Activated naive CD4-positive, alpha-beta T cell treated with anti-CD3 and anti-CD28 coated beads, Interleukin-2, amount 50 U/mL, for 24 hours (primary cell): ENCODE results near the gene LGALS1.
A peak's percentile ranks its signal among the peaks of the same experiment; 100 is the strongest.

ENCODE experiments used
- H3K27ac Mint-ChIP-seq: one replicate; pipeline ENCODE4 v1.8.0; 2021; ENCODE audit warnings: mild to moderate bottlenecking, mixed read lengths
- H3K27me3 Mint-ChIP-seq: one replicate; pipeline ENCODE4 v1.8.0; 2021; ENCODE audit warnings: mixed read lengths
- H3K36me3 Mint-ChIP-seq: one replicate; pipeline ENCODE4 v1.8.0; 2021; ENCODE audit warnings: mixed read lengths
- H3K4me1 Mint-ChIP-seq: one replicate; pipeline ENCODE4 v1.8.0; 2021; ENCODE audit warnings: mixed read lengths
- H3K4me3 Mint-ChIP-seq: one replicate; pipeline ENCODE4 v1.8.0; 2021; ENCODE audit warnings: mild to moderate bottlenecking, mixed read lengths
- H3K9me3 Mint-ChIP-seq: one replicate; pipeline ENCODE4 v1.8.0; 2021; ENCODE audit warnings: mixed read lengths

The LGALS1 gene

DNA sequence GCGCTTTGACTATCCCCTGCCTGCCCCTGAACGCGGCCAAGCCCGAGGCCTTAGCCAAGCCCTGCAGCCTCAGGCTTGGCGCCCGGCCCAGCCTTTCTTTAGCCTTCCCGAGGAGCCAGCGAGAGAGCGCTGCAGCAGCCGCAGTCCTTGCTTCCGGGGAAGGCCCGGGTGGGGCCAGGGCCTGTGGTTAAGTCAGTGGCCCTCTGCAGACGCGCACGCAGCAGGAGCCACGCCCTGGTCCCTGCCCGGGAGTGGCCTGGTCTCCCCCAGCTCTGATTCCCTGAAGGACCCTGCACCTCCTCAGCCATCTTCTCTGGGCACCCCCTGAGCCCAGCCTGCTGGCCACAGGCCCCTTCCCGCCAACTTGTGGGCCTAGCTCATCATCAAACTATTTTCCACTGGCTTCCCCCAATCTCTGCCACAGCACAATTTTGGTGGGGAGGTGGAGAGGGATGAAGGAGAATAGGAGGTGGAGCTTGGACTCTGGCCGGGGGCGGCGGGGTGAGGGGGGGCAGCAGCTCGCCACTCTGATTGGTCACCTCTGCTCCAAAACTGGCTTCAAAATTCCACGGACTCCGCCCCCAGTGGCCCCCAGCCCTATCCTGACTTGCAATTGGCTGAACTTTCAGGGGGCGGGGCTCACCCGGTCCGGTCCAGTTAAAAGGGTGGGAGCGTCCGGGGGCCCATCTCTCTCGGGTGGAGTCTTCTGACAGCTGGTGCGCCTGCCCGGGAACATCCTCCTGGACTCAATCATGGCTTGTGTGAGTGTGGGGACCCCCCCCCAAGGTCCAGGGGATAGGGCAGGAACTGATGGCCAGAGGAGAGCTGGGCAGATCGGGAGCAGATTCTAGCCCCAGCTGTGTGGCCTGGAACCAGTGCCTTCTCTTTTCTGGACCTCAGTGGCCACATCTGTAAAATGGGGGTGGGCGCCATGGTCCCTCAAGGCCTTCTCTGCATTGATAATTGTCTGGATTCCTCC lies at the start of gene LGALS1:
LGALS1 (plus strand) TSS at position 686 of the 979 bp plus-strand sequence; CDS start at position 753, 67 bp downstream.
- Mint-ChIP-seq H3K9me3 (no peaks in the 10 kb centered on the region), H3K36me3 (no peaks in the 10 kb centered on the region), H3K27ac (peak within 1 kb of the TSS; percentile 96), H3K4me1 (peaks cover 61% of the 10 kb centered on the region), H3K4me3 (peak within 1 kb of the TSS; percentile 91), H3K27me3 (no peaks in the 10 kb centered on the region)

DNA sequence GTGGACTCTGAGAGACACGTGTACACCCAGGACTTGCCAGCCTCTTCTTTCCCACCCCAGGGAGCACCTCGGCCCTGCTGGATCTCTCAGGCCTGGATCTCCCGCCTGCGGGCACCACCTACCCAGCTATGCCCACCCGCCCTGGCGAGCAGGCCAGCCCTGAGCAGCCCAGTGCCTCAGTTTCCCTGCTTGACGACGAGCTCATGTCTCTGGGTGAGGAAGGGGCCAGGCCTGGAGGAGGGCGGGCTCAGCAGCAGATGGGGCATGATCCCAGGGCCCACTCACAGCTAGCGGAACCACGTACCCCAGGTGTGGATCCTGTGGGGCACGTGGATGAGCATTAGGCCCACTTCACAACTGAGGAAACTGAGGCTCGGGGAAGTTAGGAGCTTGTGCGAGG lies 49.7 kb upstream of the LGALS1 start:
- Mint-ChIP-seq H3K4me3 (no peak overlapping the region), H3K27ac (peak overlapping the region; percentile 41), H3K36me3 (peaks cover 6% of the 10 kb centered on the region), H3K27me3 (no peaks in the 10 kb centered on the region), H3K9me3 (no peaks in the 10 kb centered on the region), H3K4me1 (peaks cover 56% of the 10 kb centered on the region)

DNA sequence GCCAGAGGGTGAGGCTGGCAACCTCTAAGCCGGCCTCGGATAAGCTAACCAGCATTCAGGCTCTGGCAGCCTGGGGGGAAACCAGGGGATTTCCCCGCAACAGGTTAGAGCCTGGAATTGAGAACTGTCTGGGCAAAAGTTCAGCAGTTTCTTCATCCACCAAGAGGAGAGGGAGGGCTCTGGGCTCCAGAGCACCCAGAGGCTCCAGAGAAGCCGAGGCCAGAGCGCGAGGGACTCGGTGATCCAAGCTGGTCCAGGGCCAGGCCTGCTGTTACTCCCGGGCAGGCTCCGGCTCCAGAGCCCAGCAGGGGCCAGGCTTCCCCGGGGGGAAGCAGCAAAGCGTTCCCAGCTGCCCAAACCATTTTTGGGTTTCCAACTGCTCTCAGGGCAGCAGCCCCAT lies 49.3 kb upstream of the LGALS1 start:
- peaks cover 6% of the 10 kb centered on the region for H3K36me3 Mint-ChIP-seq
- peaks cover 56% of the 10 kb centered on the region for H3K4me1 Mint-ChIP-seq
- peak overlapping the region; percentile 41 for H3K27ac Mint-ChIP-seq
- no peaks in the 10 kb centered on the region for H3K9me3 Mint-ChIP-seq
- no peak overlapping the region for H3K4me3 Mint-ChIP-seq
- H3K27me3 Mint-ChIP-seq: no peaks in the 10 kb centered on the region

DNA sequence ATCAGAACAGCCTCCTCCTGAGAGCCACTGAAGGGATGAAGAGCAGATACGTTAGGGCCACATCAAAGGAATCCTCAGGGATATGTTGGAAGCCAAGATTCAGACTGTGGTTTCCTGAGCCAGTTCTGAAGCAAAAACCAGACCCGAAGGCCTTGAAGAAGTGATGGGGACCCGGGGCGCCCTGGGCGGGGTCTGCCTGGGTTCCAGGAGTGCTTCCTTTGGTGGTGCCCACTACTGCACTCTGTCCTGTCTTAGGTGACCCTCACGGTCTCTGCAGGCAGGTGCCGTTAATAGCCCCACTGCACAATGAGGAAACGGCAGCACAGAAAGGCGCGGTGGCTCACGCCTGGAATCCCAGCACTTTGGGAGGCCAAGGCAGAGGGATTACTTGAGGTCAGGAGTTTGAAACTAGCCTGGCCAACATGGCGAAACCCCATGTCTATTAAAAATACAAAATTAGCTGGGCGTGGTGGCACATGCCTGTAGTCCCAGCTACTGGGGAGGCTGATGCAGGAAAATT lies 48.8 kb upstream of the LGALS1 start:
- Mint-ChIP-seq H3K36me3 (peaks cover 6% of the 10 kb centered on the region), H3K4me3 (peak overlapping the region; percentile 77), H3K27me3 (no peaks in the 10 kb centered on the region), H3K4me1 (peaks cover 56% of the 10 kb centered on the region), H3K9me3 (no peaks in the 10 kb centered on the region), H3K27ac (peak overlapping the region; percentile 94)

DNA sequence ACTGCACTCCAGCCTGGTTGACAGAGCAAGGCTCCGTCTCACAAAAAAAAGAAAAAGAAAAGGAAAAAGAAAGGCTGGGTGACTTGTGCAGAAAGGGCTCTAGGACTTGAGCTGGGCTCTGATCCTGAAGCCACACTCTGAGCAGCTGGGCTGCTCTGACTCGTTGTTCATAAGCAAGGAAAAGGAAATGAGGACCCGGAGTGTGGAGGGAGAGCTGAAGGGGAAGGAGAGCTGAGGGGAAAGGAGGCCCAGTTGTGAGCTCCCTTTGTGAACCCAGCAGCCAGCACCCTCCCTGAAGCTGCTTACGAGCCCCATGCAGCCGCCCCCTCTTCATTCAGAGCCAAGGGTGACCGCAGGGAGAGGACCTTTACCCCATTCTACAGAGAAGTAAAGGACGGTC lies 48.3 kb upstream of the LGALS1 start:
- Mint-ChIP-seq H3K4me1 (peaks cover 56% of the 10 kb centered on the region), H3K4me3 (peak overlapping the region; percentile 77), H3K27ac (peak overlapping the region; percentile 94), H3K27me3 (no peaks in the 10 kb centered on the region), H3K9me3 (no peaks in the 10 kb centered on the region), H3K36me3 (peaks cover 6% of the 10 kb centered on the region)

DNA sequence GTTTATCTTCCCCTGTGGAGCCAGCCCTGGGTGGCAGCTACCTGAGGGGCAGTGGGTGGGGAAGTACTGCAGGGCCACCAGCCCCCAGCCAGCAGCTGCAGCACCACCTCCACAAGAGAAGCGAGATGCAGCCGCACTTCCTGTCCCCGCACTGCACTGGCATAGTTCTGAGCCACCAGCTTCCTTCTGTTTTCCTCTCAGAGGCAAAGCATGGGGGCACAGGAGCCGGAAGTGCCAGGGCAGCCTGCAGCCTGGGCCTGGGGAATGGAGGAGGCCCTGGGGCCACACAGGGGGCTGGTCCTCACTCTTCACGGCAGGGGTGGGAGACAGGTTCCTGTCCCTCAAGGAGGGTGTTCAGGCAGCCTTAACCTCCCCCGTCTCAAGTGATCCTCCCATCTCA lies 47.9 kb upstream of the LGALS1 start:
- peak overlapping the region; percentile 94 for H3K27ac Mint-ChIP-seq
- no peaks in the 10 kb centered on the region for H3K9me3 Mint-ChIP-seq
- peaks cover 56% of the 10 kb centered on the region for H3K4me1 Mint-ChIP-seq
- peaks cover 6% of the 10 kb centered on the region for H3K36me3 Mint-ChIP-seq
- H3K4me3 Mint-ChIP-seq: peak overlapping the region; percentile 77
- H3K27me3 Mint-ChIP-seq: no peaks in the 10 kb centered on the region

DNA sequence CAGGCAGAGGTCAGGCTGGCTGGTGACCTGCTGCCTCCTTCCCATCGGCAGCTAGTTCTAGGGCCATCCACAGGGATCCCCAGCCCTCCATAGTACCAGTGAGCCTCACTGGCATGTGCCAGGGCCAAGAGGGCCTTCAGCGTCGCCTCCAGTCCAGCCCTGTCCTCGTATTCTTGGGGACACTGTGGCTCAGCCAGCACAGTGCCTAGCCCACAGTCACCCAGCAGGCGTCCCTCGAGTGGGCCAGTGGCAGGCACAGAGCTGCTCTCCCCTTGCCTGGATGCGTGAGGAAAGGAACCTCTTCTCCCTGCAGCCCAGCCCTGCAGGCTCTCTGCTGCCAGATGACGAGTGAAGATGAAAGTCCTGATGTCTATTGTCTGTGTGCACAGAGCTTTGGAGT lies 46.6 kb upstream of the LGALS1 start:
- no peak overlapping the region for H3K4me3 Mint-ChIP-seq
- peak overlapping the region; percentile 86 for H3K27ac Mint-ChIP-seq

DNA sequence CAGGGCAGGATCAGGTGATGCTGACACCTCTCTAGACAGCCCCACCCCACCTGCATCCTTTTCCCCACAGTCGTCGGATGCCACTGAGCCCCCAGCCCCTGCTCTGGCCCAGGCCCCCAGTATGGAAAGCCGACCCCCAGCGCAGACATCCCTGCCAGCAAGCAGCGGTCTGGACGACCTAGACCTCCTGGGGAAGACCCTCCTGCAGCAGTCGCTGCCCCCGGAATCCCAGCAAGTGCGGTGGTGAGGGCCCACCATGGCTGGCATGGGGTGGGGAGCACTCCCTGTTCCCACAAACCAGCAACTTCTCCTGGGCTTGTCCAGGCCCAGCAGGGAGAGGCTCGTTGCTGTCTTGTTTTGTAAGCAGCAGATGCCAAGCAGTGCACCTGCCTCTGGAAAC lies 45.5 kb upstream of the LGALS1 start:
- Mint-ChIP-seq H3K36me3 (peaks cover 3% of the 10 kb centered on the region), H3K9me3 (no peaks in the 10 kb centered on the region), H3K4me1 (peaks cover 57% of the 10 kb centered on the region), H3K27me3 (no peaks in the 10 kb centered on the region), H3K27ac (no peak overlapping the region), H3K4me3 (no peak overlapping the region)

More for the DNA sequence above, 46.6 kb upstream of the LGALS1 start:
- Mint-ChIP-seq H3K4me1 (peaks cover 57% of the 10 kb centered on the region), H3K27me3 (no peaks in the 10 kb centered on the region), H3K9me3 (no peaks in the 10 kb centered on the region), H3K36me3 (peaks cover 3% of the 10 kb centered on the region)

DNA sequence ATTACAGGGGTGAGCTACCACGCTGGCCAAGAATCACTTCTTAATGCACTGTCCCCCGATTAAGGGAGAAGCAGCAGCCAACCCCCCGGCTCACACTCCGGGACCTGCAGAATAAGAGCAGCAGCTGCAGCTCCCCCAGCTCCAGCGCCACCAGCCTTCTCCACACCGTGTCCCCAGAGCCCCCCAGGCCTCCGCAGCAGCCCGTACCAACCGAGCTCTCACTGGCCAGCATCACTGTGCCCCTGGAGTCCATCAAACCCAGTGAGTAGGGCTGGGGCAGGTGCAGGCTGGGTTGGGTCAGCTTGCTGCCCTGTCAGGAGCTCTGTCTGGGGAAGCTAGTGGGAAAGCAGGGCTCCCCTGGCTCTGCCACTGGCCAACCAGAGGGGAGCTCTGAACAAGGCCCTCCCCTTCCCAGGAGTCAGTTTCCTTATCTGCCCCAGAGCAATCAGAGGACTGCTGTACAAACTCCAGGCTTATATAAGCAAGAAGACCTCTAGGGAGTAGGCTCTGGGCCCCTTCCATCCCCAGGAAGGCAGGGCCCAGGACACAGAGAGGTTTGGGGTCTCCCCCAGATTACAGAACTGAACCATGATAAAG lies 44.5 kb upstream of the LGALS1 start:
- Mint-ChIP-seq H3K27me3 (no peaks in the 10 kb centered on the region), H3K4me1 (peaks cover 53% of the 10 kb centered on the region), H3K36me3 (no peaks in the 10 kb centered on the region), H3K27ac (no peak overlapping the region), H3K4me3 (no peak overlapping the region), H3K9me3 (no peaks in the 10 kb centered on the region)

DNA sequence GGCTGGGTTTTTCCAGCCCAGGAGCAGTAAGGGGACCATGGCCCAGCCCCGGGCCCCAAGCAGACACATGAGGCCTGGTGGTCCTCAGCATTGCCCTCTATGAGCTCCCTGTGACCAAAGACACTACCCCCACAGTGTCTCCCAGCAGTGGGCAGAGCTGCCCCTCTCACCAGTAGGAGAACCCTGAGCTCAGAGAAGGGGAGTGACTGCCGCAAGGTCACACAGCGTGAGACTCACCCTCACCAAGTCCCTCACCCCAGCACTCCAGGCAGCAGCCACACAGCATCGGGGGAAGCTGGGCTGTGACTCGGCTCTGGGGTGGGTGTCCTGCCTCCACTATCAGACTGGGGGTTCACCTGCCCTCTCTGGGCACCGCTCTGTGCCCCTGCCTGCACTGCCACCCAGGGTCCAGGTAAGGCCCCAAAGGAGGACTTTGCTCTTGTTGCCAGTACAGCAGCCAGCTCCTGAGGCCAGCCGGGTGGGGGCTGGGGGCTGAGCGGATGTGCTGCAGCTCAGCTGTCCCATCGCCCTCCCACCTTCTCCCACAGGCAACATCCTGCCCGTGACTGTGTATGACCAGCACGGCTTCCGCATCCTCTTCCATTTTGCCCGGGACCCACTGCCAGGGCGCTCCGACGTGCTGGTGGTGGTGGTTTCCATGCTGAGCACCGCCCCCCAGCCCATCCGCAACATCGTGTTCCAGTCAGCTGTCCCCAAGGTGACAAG lies 43.8 kb upstream of the LGALS1 start:
- Mint-ChIP-seq H3K27me3 (no peaks in the 10 kb centered on the region), H3K4me1 (peaks cover 51% of the 10 kb centered on the region), H3K9me3 (no peaks in the 10 kb centered on the region), H3K36me3 (no peaks in the 10 kb centered on the region), H3K4me3 (no peak overlapping the region), H3K27ac (peak overlapping the region; percentile 46)

DNA sequence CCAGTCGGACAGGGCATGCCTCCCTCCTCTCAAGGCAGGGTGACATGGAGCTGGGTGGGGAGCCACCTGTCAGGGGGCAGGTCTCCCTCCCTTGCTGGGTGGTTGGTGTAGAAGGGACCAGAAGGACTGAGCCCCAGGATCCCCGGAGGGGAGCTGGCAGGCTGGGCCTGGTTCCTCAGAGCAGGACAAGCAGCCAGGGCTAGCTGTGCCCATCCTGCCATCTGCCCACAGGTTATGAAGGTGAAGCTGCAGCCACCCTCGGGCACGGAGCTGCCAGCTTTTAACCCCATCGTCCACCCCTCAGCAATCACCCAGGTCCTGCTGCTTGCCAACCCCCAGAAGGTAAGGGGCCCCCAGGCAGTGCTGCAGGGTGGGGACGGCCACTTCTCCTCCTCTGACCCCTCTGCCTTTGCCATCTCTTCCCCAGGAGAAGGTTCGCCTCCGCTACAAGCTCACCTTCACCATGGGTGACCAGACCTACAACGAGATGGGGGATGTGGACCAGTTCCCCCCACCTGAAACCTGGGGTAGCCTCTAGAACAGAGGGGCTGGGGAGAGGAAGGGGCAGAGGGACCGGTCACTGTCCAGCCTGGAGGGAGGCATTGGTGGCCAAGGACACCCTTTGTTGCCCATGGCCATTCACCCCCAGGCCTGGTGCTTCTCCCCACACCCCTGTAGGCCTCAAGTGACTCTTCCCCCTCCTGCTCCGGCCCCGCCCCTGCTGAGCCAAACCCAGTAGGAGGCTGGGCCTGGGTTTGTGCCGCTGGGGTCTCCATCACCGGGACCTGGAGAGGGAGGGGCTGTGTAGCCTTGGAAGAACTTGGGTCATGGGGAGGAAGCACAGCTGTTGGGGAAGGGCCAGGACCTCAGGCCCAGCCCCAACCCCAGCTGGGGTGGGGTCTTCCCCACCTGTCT lies 43.0 kb upstream of the LGALS1 start:
- peak overlapping the region; percentile 46 for H3K27ac Mint-ChIP-seq
- H3K36me3 Mint-ChIP-seq: no peaks in the 10 kb centered on the region
- H3K9me3 Mint-ChIP-seq: no peaks in the 10 kb centered on the region
- peaks cover 51% of the 10 kb centered on the region for H3K4me1 Mint-ChIP-seq
- H3K4me3 Mint-ChIP-seq: no peak overlapping the region
- no peaks in the 10 kb centered on the region for H3K27me3 Mint-ChIP-seq

DNA sequence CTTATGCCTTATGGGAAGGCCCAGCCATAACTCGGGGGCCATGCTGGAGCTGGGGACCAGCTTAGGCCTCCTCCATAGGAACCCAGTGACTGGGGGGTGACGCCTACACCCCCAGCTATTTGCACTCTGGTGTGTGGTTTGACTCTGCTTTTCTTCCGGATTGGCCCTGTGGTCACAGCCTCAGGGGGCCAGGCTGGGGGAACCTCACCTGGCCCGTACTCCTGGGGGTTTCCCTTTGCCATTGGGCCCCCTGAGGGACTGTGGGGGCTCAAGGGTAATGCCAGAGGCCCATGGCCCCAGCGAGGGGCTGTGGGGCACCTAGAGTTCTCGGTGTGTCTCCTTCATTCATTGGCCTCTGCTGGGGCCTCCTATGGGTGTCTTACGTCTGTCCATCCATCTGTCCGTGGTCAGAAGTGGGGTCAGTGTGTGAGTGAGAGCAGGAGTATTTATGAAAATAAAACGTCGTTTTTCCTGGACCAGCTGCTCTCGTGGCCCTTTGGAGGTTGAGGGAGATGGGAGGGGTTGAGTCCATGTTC lies 42.3 kb upstream of the LGALS1 start:
- Mint-ChIP-seq H3K27me3 (no peaks in the 10 kb centered on the region), H3K4me3 (no peak overlapping the region), H3K4me1 (peaks cover 53% of the 10 kb centered on the region), H3K9me3 (no peaks in the 10 kb centered on the region), H3K36me3 (no peaks in the 10 kb centered on the region), H3K27ac (peak overlapping the region; percentile 83)

DNA sequence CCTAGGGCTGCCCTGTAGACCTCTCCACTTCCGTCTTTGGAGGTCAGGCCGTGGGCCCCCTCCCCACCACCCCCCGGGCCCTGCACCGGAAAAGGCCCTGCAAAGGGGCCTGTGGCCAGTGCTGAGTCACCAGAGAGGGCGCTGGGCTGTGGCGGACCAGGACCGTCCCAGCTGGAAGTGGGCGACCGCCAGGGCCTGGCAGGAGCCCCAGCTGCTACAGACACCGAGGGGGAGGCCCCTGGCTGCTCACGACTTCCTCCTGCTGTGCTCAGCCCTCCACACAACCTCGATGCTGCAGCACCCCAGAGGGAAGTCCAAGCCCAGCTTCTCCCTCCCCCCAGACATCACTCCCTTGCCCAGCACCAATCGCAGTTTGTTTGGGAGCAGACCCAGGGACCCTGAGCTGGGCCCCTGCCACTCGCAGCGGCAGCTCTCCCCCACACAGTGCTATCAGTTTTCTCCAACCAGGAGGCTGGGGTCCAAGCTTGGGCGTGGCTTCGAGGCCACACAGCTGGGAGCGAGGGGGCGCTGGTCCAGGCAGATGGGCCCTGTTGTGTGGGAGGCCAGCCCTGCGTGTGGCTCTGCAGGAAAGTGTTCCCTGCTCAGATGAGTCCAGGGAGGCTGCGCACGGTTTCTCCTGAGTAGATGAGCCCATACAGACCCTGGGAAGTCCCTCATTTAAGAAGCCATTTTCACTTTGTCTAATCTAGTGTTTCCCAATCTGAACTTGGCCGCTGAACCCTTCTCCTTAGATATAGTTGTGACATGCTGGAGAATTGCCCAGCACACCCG lies 41.6 kb upstream of the LGALS1 start:
- no peaks in the 10 kb centered on the region for H3K27me3 Mint-ChIP-seq
- H3K9me3 Mint-ChIP-seq: no peaks in the 10 kb centered on the region
- H3K36me3 Mint-ChIP-seq: no peaks in the 10 kb centered on the region
- H3K4me3 Mint-ChIP-seq: peak overlapping the region; percentile 39
- peaks cover 53% of the 10 kb centered on the region for H3K4me1 Mint-ChIP-seq
- H3K27ac Mint-ChIP-seq: peak overlapping the region; percentile 94

DNA sequence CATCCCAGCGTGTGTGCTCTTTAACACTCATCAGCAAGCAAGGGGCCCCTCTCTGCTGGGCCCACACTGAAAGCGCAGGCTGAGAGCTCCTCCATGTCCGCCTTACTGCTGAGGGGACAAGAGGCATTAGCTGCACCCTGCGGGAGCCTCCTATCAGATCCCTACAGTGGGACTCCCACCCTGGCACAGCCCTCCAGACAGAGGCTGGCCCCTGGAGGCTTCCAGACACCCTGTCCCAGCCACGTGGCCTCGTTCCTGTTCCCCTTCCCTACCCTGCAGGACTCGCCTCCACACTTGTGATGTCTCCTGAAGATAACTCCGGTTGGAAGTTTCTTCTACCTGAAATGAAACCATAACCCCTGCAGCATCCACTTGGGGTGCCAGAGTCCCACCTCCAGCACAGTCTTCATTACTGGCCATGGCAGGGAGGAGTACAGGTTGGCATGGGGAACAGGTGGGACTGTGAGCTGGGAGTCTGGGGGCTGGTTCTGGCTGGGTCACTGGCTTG lies 41.0 kb upstream of the LGALS1 start:
- Mint-ChIP-seq H3K27me3 (no peaks in the 10 kb centered on the region), H3K4me1 (peaks cover 54% of the 10 kb centered on the region), H3K27ac (peak overlapping the region; percentile 94), H3K9me3 (no peaks in the 10 kb centered on the region), H3K4me3 (peak overlapping the region; percentile 74), H3K36me3 (no peaks in the 10 kb centered on the region)
